GM18499 (cell line): ENCODE results near the gene PIEZO2.

Experiments
- ATAC-seq: cut with Tn5 transposase; IDR thresholded peaks from one replicate; pipeline ENCODE4 v1.9.1; 2021; ENCODE audit warnings: moderate number of reproducible peaks; ENCODE audit not compliant: insufficient read depth, unreplicated experiment

Gene PIEZO2

GRCh38 chr18:10768221-10768620 is 381.1 kb downstream of the PIEZO2 start:
- ATAC-seq, result no peak

- no peak for ATAC-seq
Measured at GRCh38 chr18:10767658-10768057, 381.7 kb downstream of the PIEZO2 start.

- no peak for ATAC-seq
Measured at GRCh38 chr18:10760986-10761385, 388.4 kb downstream of the PIEZO2 start.

- ATAC-seq, result no peak
Measured at GRCh38 chr18:10759241-10759640, 390.1 kb downstream of the PIEZO2 start.

- ATAC-seq, result no peak
Measured at GRCh38 chr18:10757946-10758345, 391.4 kb downstream of the PIEZO2 start.

GRCh38 chr18:10757349-10757748 is 392.0 kb downstream of the PIEZO2 start:
- no peak for ATAC-seq

- ATAC-seq, result no peak
Measured at GRCh38 chr18:10755855-10756254, 393.5 kb downstream of the PIEZO2 start.

GRCh38 chr18:10754128-10754527 is 395.2 kb downstream of the PIEZO2 start:
- ATAC-seq, result no peak

GRCh38 chr18:10752382-10752781 is 397.0 kb downstream of the PIEZO2 start:
- ATAC-seq, result no peak

GRCh38 chr18:10751653-10752052 is 397.7 kb downstream of the PIEZO2 start:
- no peak for ATAC-seq

GRCh38 chr18:10750191-10751035 is 399.0 kb downstream of the PIEZO2 start:
- ATAC-seq, result no peak

- ATAC-seq, result no peak
Measured at GRCh38 chr18:10748641-10749040, 400.7 kb downstream of the PIEZO2 start.

- ATAC-seq, result no peak
Measured at GRCh38 chr18:10745971-10746370, 403.4 kb downstream of the PIEZO2 start.

GRCh38 chr18:10745219-10745618 is 404.1 kb downstream of the PIEZO2 start:
- no peak for ATAC-seq

GRCh38 chr18:10743766-10744165 is 405.6 kb downstream of the PIEZO2 start:
- ATAC-seq, result no peak

- ATAC-seq, result no peak
Measured at GRCh38 chr18:10739152-10739551, 410.2 kb downstream of the PIEZO2 start.

- no peak for ATAC-seq
Measured at GRCh38 chr18:10736984-10737383, 412.4 kb downstream of the PIEZO2 start.

GRCh38 chr18:10732990-10733389 is 416.4 kb downstream of the PIEZO2 start:
- ATAC-seq, result no peak

GRCh38 chr18:10727477-10727876 is 421.9 kb downstream of the PIEZO2 start:
- ATAC-seq, result no peak

- no peak for ATAC-seq
Measured at GRCh38 chr18:10726198-10727068, 422.9 kb downstream of the PIEZO2 start.

GRCh38 chr18:10724666-10725065 is 424.7 kb downstream of the PIEZO2 start:
- no peak for ATAC-seq
